Esophagus muscularis mucosa (tissue), 4 donors: ENCODE measurements around the gene ZNF846. TPM values are rescaled to one million over a fixed set of nuclear protein-coding genes. Genes with fewer than 3 reads are reported as not detected.

Source experiments
- DNase-seq: peaks from one replicate; pipeline ENCODE4 v3.0.0-alpha.2; 2017; ENCODE audit errors: extremely low spot score
- H3K27ac ChIP-seq, 4 donors: fragments of 200-600 bp; sonication (generic); replicated peaks in 1 of 4; 1 replicate in 3 of 4; 2 replicates in 1 of 4; pipeline ENCODE4 v1.5.1; 2016 to 2019; ENCODE audit warnings: mild to moderate bottlenecking in 1 of 4
- H3K27me3 ChIP-seq, 4 donors: fragments of 200-600 bp; sonication (generic); one replicate each; pipeline versions ENCODE4 v1.5.1 to v1.6.0; 2016 to 2019
- H3K36me3 ChIP-seq, 4 donors: fragments of 200-600 bp; sonication (generic); one replicate each; pipeline ENCODE4 v1.5.1; 2016 to 2019
- H3K4me1 ChIP-seq, 4 donors: fragments of 200-600 bp; sonication (generic); one replicate each; pipeline ENCODE4 v1.5.1; 2016 to 2019
- H3K4me3 ChIP-seq, 4 donors: fragments of 200-600 bp; sonication (generic); 1 replicate in 2 of 4; 2 replicates in 2 of 4; pipeline ENCODE4 v1.5.1; 2016 to 2019; ENCODE audit warnings: mild to moderate bottlenecking in 4 of 4, moderate library complexity in 1 of 4
- H3K9me3 ChIP-seq, 4 donors: fragments of 200-600 bp; sonication (generic); 1 replicate in 3 of 4; 2 replicates in 1 of 4; pipeline ENCODE4 v1.5.1; 2016 to 2019
- CTCF ChIP-seq, 3 experiments: fragments of 200-600 bp in 2 of 3; fragments of 450-650 bp in 1 of 3; sonication (generic) in 2 of 3; IDR thresholded peaks; one replicate each; pipeline ENCODE4 v1.5.1; 2017 to 2019; ENCODE audit warnings: antibody characterized with exemption in 3 of 3, mild to moderate bottlenecking in 2 of 3, moderate library complexity in 1 of 3
- EP300 ChIP-seq: sonication (generic); formaldehyde crosslinking; IDR thresholded peaks from one replicate; pipeline ENCODE4 v1.6.1; 2017; ENCODE audit warnings: antibody characterized with exemption
- POLR2A ChIP-seq: fragments of 450-650 bp; IDR thresholded peaks from one replicate; pipeline ENCODE4 v1.6.1; 2017; ENCODE audit warnings: antibody characterized with exemption, moderate library complexity, mild to moderate bottlenecking, low read depth
- POLR2AphosphoS5 ChIP-seq, 2 donors: sonication (generic); formaldehyde crosslinking; IDR thresholded peaks; one replicate each; pipeline ENCODE4 v1.6.1; 2017; ENCODE audit warnings: antibody characterized with exemption in 2 of 2
- WGBS: methylation state at CpG from one replicate; pipeline ENCODE4 v1.1.5; 2018; 5-methylcytosine and 5-hydroxymethylcytosine counted together
- intact Hi-C: fragments of 100-400 bp; cut with DNase I; formaldehyde crosslinking; loops from one replicate; pipeline ENCODE4 v1.15.1; 2023
- total RNA-seq, 4 donors: library from RNA; depleted of rRNA; stranded (reverse); fragments of >200 nt; gene quantifications; one replicate each; pipeline versions ENCODE4 v1.1.0 to v1.2.1, GENCODE V29; 2016

The ZNF846 gene
- total RNA-seq: 10 to 100 TPM; 19.7 to 43.2 (median 22.8) TPM

GRCh38 chr19:9768175-9769112 lies at the start of gene ZNF846:
TSS of gene ZNF846 (minus strand) at chr19:9768738. CDS start at chr19:9764950, 3,788 bp downstream.
- Histone ChIP-seq H3K9me3 (peaks cover 0 to 4% (median 0%) of the 10 kb centered on the region in 4 donors), H3K4me1 (peaks cover 9 to 25% (median 22%) of the 10 kb centered on the region in 4 donors), H3K27me3 (no peaks in the 10 kb centered on the region), H3K27ac (peak within 1 kb of the TSS; percentile 89 to 96 (median 94)), H3K4me3 (peak within 1 kb of the TSS; percentile 69 to 76 (median 72)), H3K36me3 (peaks cover 0 to 39% (median 18%) of the 10 kb centered on the region in 4 donors)
- under 1% methylated on average over 38 of the region's 65 CpGs for WGBS
- TF ChIP-seq EP300: no peak
- no peak for TF ChIP-seq POLR2A
- peak; percentile 92 to 94 for TF ChIP-seq POLR2AphosphoS5 (IDR thresholded peaks at IDR 0.05)
- intact Hi-C loops: loop anchor here (5.0 kb wide), 2 partner anchors 96 to 146 kb away; partner anchors contain the start of gene ZNF561
- DNase-seq: peak; percentile 97

GRCh38 chr19:9818175-9818733 lies 49.7 kb upstream of the ZNF846 start:
- Histone ChIP-seq H3K27me3 (no peaks in the 10 kb centered on the region), H3K4me3 (peak overlapping the region; percentile 92 to 99 (median 94)), H3K27ac (peak overlapping the region; percentile 92 to 95 (median 92)), H3K9me3 (peaks cover 0 to 4% (median 0%) of the 10 kb centered on the region in 4 donors), H3K4me1 (peaks cover 12 to 36% (median 30%) of the 10 kb centered on the region in 4 donors), H3K36me3 (peaks cover 0 to 25% (median 10%) of the 10 kb centered on the region in 4 donors)
- no peak for DNase-seq
- WGBS: 18% methylated on average over 7 of the region's 39 CpGs
- TF ChIP-seq EP300 (no peak), CTCF (IDR thresholded peaks at IDR 0.05) (no peak), POLR2AphosphoS5 (IDR thresholded peaks at IDR 0.05) (no peak), POLR2A (no peak)
- intact Hi-C loops: no loop called here

GRCh38 chr19:9811139-9811538 lies 42.6 kb upstream of the ZNF846 start:
- H3K4me3 ChIP-seq: no peak overlapping the region
- no peaks in the 10 kb centered on the region for H3K9me3 ChIP-seq
- no peak for DNase-seq
- no peak overlapping the region for H3K27ac ChIP-seq
- H3K4me1 ChIP-seq: peaks cover 0 to 5% (median 2%) of the 10 kb centered on the region in 4 donors
- H3K27me3 ChIP-seq: no peaks in the 10 kb centered on the region
- WGBS: 97% methylated on average over 15 of the region's 21 CpGs
- TF ChIP-seq EP300: no peak
- TF ChIP-seq CTCF (IDR thresholded peaks at IDR 0.05): no peak
- no peak for TF ChIP-seq POLR2AphosphoS5 (IDR thresholded peaks at IDR 0.05)
- TF ChIP-seq POLR2A: no peak
- H3K36me3 ChIP-seq: peaks cover 30 to 90% (median 68%) of the 10 kb centered on the region in 4 donors
- intact Hi-C loops: no loop called here

GRCh38 chr19:9808855-9809824 lies 40.6 kb upstream of the ZNF846 start:
- H3K36me3 ChIP-seq: peaks cover 30 to 81% (median 73%) of the 10 kb centered on the region in 4 donors
- TF ChIP-seq EP300: no peak
- no peak for TF ChIP-seq CTCF (IDR thresholded peaks at IDR 0.05)
- no peak for TF ChIP-seq POLR2A
- TF ChIP-seq POLR2AphosphoS5 (IDR thresholded peaks at IDR 0.05): no peak
- H3K27me3 ChIP-seq: no peaks in the 10 kb centered on the region
- no peak for DNase-seq
- 95% methylated on average over 11 of the region's 11 CpGs for WGBS
- H3K27ac ChIP-seq: no peak overlapping the region
- no peaks in the 10 kb centered on the region for H3K4me1 ChIP-seq
- intact Hi-C loops: no loop called here
- no peaks in the 10 kb centered on the region for H3K9me3 ChIP-seq
- no peak overlapping the region for H3K4me3 ChIP-seq
